Measurements from ENCODE around the gene MED22. TPM values are rescaled to one million over a fixed set of nuclear protein-coding genes. Genes with fewer than 3 reads are reported as not detected.
"Not testable (repeated sequence)": the region's sequence is repeated elsewhere in the genome, so short reads cannot be mapped to it uniquely, and the experiment has no call there.

The MED22 gene
- total and polyA plus RNA-seq, 2 donors (not counting 1 experiment from before 2014, with no cell fraction given): 13.9 to 17.8 TPM

DNA sequence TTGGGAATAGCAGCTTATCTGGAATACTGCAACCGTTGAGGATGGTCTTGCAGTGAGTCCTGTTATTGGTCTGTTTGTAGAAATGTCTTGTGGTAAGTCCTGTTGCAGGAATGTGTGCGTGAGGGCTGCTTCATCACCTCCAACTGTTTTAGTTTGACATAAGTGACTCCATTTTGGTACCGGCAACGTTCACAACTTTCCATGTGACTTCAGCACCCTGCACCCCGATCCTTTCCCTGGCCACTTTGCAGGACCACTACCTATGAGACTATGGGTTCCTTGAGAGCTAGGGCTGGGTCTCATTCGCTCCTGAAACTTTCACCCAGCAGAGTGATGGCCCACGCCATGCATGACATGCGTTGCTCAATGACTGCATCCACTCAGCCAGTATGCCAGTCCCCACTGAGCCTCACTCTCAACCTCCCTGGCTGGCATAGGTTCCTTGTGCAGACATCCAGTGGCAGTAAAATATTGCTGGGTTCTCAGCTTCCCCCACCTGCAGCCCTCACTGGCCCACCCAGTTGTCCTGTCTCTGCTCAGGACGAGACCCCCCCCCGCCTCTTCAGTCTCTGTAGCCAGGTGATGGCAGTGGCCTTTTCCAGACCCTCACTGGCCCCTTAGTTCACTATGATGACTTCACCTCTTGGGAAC lies 20.0 kb downstream of the MED22 start:
- no peaks in the 10 kb centered on the region for H3K79me2 ChIP-seq (ENCODE audit: control insufficient read depth, insufficient read depth, low read length)

DNA sequence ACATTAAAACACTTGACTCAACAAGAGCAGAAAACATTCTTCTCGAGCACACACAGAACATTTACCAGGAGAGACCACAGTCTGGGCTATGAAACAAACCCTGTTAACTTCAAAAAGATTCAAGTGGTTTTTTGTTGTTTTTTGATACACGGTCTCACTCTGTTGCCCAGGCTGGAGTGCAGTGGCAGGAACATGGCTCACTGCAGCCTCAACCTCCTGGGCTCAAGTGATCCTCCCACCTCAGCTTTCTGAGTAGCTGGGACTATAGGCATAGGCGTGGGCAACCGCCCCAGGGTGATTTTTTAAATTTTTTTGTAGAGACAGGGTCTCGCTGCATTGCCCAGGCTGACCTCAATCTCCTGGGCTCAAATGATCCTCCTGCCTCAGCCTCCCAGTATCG lies 20.9 kb downstream of the MED22 start:
- not testable (repeated sequence) for H3K79me2 ChIP-seq (ENCODE audit: control insufficient read depth, insufficient read depth, low read length); H3K27ac ChIP-seq (ENCODE audit: insufficient read depth, low read length); H3K4me2 ChIP-seq (ENCODE audit: extremely low read depth, insufficient read depth, low read length); H3K27me3 ChIP-seq (ENCODE audit: control insufficient read depth, insufficient read depth, low read length); H2AFZ ChIP-seq (ENCODE audit: low read length); H3K4me1 ChIP-seq (ENCODE audit: control insufficient read depth, extremely low read depth, insufficient read depth, low read length); DNase-seq (ENCODE audit: low read depth in 2 of 2); H3K9me3 ChIP-seq (ENCODE audit: control insufficient read depth, insufficient read depth, low read depth, low read length); H3K4me3 ChIP-seq (replicated peaks in 1 of 4; ENCODE audit: control extremely low read depth in 1 of 4, insufficient read depth in 1 of 4, low read depth in 3 of 4, low read length in 4 of 4); H3K9ac ChIP-seq (ENCODE audit: insufficient read depth, low read length); H4K20me1 ChIP-seq (ENCODE audit: control insufficient read depth, extremely low read depth, insufficient read depth, low read length)
- peaks cover 10% of the 10 kb centered on the region for H3K36me3 ChIP-seq (ENCODE audit: control insufficient read depth, insufficient read depth, low read length)

More for the DNA sequence above, 20.0 kb downstream of the MED22 start:
- no peak overlapping the region for H3K9ac ChIP-seq (ENCODE audit: insufficient read depth, low read length)
- H3K36me3 ChIP-seq (ENCODE audit: control insufficient read depth, insufficient read depth, low read length): peaks cover 16% of the 10 kb centered on the region
- no peaks in the 10 kb centered on the region for H4K20me1 ChIP-seq (ENCODE audit: control insufficient read depth, extremely low read depth, insufficient read depth, low read length)
- H3K27me3 ChIP-seq (ENCODE audit: control insufficient read depth, insufficient read depth, low read length): no peaks in the 10 kb centered on the region
- H3K4me3 ChIP-seq (replicated peaks in 1 of 4; ENCODE audit: control extremely low read depth in 1 of 4, insufficient read depth in 1 of 4, low read depth in 3 of 4, low read length in 4 of 4): no peak overlapping the region
- no peak for DNase-seq (ENCODE audit: low read depth in 2 of 2)
- H3K9me3 ChIP-seq (ENCODE audit: control insufficient read depth, insufficient read depth, low read depth, low read length): no peaks in the 10 kb centered on the region
- TF ChIP-seq EZH2 (IDR thresholded peaks at IDR 0.05; ENCODE audit: low read length, missing control alignments): no peak
- TF ChIP-seq, protein P1, sequence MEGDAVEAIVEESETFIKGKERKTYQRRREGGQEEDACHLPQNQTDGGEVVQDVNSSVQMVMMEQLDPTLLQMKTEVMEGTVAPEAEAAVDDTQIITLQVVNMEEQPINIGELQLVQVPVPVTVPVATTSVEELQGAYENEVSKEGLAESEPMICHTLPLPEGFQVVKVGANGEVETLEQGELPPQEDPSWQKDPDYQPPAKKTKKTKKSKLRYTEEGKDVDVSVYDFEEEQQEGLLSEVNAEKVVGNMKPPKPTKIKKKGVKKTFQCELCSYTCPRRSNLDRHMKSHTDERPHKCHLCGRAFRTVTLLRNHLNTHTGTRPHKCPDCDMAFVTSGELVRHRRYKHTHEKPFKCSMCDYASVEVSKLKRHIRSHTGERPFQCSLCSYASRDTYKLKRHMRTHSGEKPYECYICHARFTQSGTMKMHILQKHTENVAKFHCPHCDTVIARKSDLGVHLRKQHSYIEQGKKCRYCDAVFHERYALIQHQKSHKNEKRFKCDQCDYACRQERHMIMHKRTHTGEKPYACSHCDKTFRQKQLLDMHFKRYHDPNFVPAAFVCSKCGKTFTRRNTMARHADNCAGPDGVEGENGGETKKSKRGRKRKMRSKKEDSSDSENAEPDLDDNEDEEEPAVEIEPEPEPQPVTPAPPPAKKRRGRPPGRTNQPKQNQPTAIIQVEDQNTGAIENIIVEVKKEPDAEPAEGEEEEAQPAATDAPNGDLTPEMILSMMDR (conservative IDR thresholded peaks at IDR 0.05 in 1 of 2, IDR thresholded peaks at IDR 0.05 in 1 of 2; ENCODE audit: low read depth in 1 of 2, low read length in 2 of 2): no peak
- no peak overlapping the region for H2AFZ ChIP-seq (ENCODE audit: low read length)
- no peaks in the 10 kb centered on the region for H3K4me1 ChIP-seq (ENCODE audit: control insufficient read depth, extremely low read depth, insufficient read depth, low read length)
- no peak overlapping the region for H3K27ac ChIP-seq (ENCODE audit: insufficient read depth, low read length)
- H3K4me2 ChIP-seq (ENCODE audit: extremely low read depth, insufficient read depth, low read length): no peak overlapping the region

DNA sequence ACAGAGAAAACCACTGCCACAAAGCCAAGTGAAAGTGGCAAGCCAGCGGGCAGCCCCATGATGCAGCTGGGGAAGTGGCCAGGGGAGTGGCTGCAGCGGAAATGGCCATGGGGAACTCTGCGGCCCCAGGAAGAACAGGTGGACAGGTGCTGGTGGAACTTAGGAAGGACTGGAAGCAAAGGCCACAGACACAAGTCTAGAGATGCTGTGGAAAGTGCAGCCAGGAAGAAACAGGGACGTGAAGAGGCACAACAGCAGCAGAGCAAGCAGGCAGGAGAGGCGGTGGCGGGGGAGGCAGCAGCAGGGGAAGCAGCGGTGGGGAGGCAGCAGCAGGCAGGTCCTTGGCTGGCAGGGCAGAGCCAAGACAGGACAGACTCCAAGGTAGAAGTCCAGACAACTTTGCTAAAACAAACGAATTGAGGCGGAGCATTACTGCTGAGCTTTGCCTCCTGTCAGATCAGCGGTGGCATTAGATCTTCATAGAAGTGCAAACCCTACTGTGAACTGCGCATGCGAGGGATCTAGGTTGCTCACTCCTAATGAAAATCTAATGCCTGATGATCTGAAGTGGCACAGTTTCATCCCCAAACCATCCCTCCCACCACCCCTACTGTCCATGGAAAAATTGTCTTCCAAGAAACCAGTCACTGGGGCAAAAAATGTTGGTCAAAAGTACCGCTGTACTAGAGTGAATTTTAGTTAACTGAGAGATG lies 23.8 kb downstream of the MED22 start:
- no peak for TF ChIP-seq EZH2 (IDR thresholded peaks at IDR 0.05; ENCODE audit: low read length, missing control alignments)
- TF ChIP-seq, protein P1 (conservative IDR thresholded peaks at IDR 0.05 in 1 of 2, IDR thresholded peaks at IDR 0.05 in 1 of 2; ENCODE audit: low read depth in 1 of 2, low read length in 2 of 2): no peak
- Histone ChIP-seq H3K79me2 (ENCODE audit: control insufficient read depth, insufficient read depth, low read length) (no peaks in the 10 kb centered on the region), H3K27me3 (ENCODE audit: control insufficient read depth, insufficient read depth, low read length) (no peaks in the 10 kb centered on the region), H3K27ac (ENCODE audit: insufficient read depth, low read length) (no peak overlapping the region), H2AFZ (ENCODE audit: low read length) (no peak overlapping the region), H3K4me2 (ENCODE audit: extremely low read depth, insufficient read depth, low read length) (no peak overlapping the region), H3K36me3 (ENCODE audit: control insufficient read depth, insufficient read depth, low read length) (no peaks in the 10 kb centered on the region), H3K4me3 (replicated peaks in 1 of 4; ENCODE audit: control extremely low read depth in 1 of 4, insufficient read depth in 1 of 4, low read depth in 3 of 4, low read length in 4 of 4) (no peak overlapping the region), H4K20me1 (ENCODE audit: control insufficient read depth, extremely low read depth, insufficient read depth, low read length) (no peaks in the 10 kb centered on the region), H3K9ac (ENCODE audit: insufficient read depth, low read length) (no peak overlapping the region), H3K9me3 (ENCODE audit: control insufficient read depth, insufficient read depth, low read depth, low read length) (no peaks in the 10 kb centered on the region), H3K4me1 (ENCODE audit: control insufficient read depth, extremely low read depth, insufficient read depth, low read length) (no peaks in the 10 kb centered on the region)
- DNase-seq (ENCODE audit: low read depth in 2 of 2): no peak
